Keratinocyte (primary cell): ENCODE data around the gene RIPK1. TPM values are rescaled to one million over a fixed set of nuclear protein-coding genes. Genes with fewer than 3 reads are reported as not detected.
"Not testable (repeated sequence)": the region's sequence is repeated elsewhere in the genome, so short reads cannot be mapped to it uniquely, and the experiment has no call there.

Source experiments
- DNase-seq: peaks from one replicate; pipeline ENCODE4 v3.0.0-alpha.2; 2011; ENCODE audit warnings: low read depth, missing footprints, low spot score
- FAIRE-seq: peaks from 2 replicates; lab custom pipeline; 2011; peaks lifted over from hg19 to GRCh38; lab: Jason Lieb, UNC
- H2AFZ ChIP-seq: 2 replicates; pipeline ENCODE4 v1.6.0; 2012; ENCODE audit warnings: low read length, control low read depth, inconsistent platforms; ENCODE audit not compliant: control insufficient read depth
- H3K27ac ChIP-seq: 2 replicates; pipeline ENCODE4 v1.5.1; 2011; ENCODE audit warnings: low read length; ENCODE audit not compliant: control insufficient read depth, insufficient read depth
- H3K27me3 ChIP-seq: 3 replicates; pipeline ENCODE4 v1.6.0; 2011; ENCODE audit warnings: low read length; ENCODE audit not compliant: control insufficient read depth, insufficient read depth; ENCODE audit errors: extremely low read depth
- H3K36me3 ChIP-seq, 2 experiments: 2 replicates in 1 of 2; 3 replicates in 1 of 2; pipeline ENCODE4 v1.5.1; 2011; ENCODE audit warnings: low read length in 2 of 2, mild to moderate bottlenecking in 1 of 2; ENCODE audit not compliant: control insufficient read depth in 2 of 2, insufficient read depth in 2 of 2; ENCODE audit errors: extremely low read depth in 1 of 2
- H3K4me1 ChIP-seq: 3 replicates; pipeline ENCODE4 v1.5.1; 2011; ENCODE audit warnings: low read length; ENCODE audit not compliant: control insufficient read depth, insufficient read depth; ENCODE audit errors: extremely low read depth
- H3K4me2 ChIP-seq: 3 replicates; pipeline ENCODE4 v1.6.0; 2011; ENCODE audit warnings: low read depth, low read length; ENCODE audit not compliant: control insufficient read depth, insufficient read depth; ENCODE audit errors: extremely low read depth
- H3K4me3 ChIP-seq, 3 experiments: fragments of 200-600 bp in 1 of 3; sonication (generic) in 1 of 3; 2 replicates in 2 of 3; 3 replicates in 1 of 3; pipeline ENCODE4 v1.5.1; 2011 to 2016; ENCODE audit warnings: low read length in 3 of 3, mild to moderate bottlenecking in 3 of 3, control low read depth in 2 of 3, inconsistent platforms in 1 of 3, low read depth in 1 of 3, mixed read lengths in 1 of 3, mixed run types in 1 of 3, moderate library complexity in 1 of 3; ENCODE audit not compliant: control insufficient read depth in 2 of 3, insufficient read depth in 2 of 3; ENCODE audit errors: extremely low read depth in 1 of 3
- H3K79me2 ChIP-seq: 2 replicates; pipeline ENCODE4 v1.6.0; 2012; ENCODE audit warnings: low read length; ENCODE audit not compliant: control insufficient read depth, insufficient read depth
- H3K9ac ChIP-seq: 3 replicates; pipeline ENCODE4 v1.6.0; 2011; ENCODE audit warnings: low read length; ENCODE audit not compliant: control insufficient read depth, insufficient read depth; ENCODE audit errors: extremely low read depth
- H3K9me1 ChIP-seq: 3 replicates; pipeline ENCODE4 v1.6.0; 2011; ENCODE audit warnings: low read length; ENCODE audit not compliant: control insufficient read depth, insufficient read depth; ENCODE audit errors: extremely low read depth
- H3K9me3 ChIP-seq: 2 replicates; pipeline ENCODE4 v1.5.1; 2012; ENCODE audit warnings: low read depth, low read length; ENCODE audit not compliant: control insufficient read depth
- H4K20me1 ChIP-seq: 3 replicates; pipeline ENCODE4 v1.6.0; 2011; ENCODE audit warnings: low read length; ENCODE audit not compliant: control insufficient read depth, insufficient read depth; ENCODE audit errors: extremely low read depth
- CTCF ChIP-seq, 3 experiments: IDR thresholded peaks in 1 of 3; conservative IDR thresholded peaks in 1 of 3; optimal IDR thresholded peaks in 1 of 3; 2 replicates in 2 of 3; 3 replicates in 1 of 3; pipeline versions ENCODE3 to v1.5.1; 2011; ENCODE audit warnings: low read length in 3 of 3, mild to moderate bottlenecking in 3 of 3, moderate library complexity in 2 of 3, control low read depth in 1 of 3, inconsistent platforms in 1 of 3; ENCODE audit not compliant: insufficient read depth in 2 of 3; ENCODE audit errors: extremely low read depth in 1 of 3
- EZH2 ChIP-seq: IDR thresholded peaks from one replicate; pipeline ENCODE4 v1.6.1; 2012; ENCODE audit warnings: inconsistent platforms, mild to moderate bottlenecking, low read length, moderate library complexity
- dilution Hi-C: fragments of 300-500 bp; cut with MboI; formaldehyde crosslinking; loops from one replicate; pipeline ENCODE4 v1.7.0; 2020; ENCODE audit warnings: low sequenced_read_pairs; ENCODE audit not compliant: extremely low pct_ligation_motif_present
- polyA plus RNA-seq, 5 experiments: library from polyadenylated mRNA; depleted of rRNA in 3 of 5; stranded (reverse) in 3 of 5; stranded (forward) in 1 of 5; unstranded in 1 of 5; fragments of >200 nt; gene quantifications; 1 replicate in 1 of 5; 2 replicates in 3 of 5; 3 replicates in 1 of 5; pipeline versions ENCODE4 v1.2.1 to v1.2.3, GENCODE V29; 2011 to 2012; ENCODE audit warnings: missing spikeins in 2 of 5, low read depth in 1 of 5, low replicate concordance in 1 of 5

The RIPK1 gene
- polyA plus RNA-seq, 1 donor (not counting 4 experiments of a cell fraction or from before 2014, with no cell fraction given), result 13.8 TPM

GRCh38 chr6:3137057-3137777 is 68.9 kb downstream of the RIPK1 start:
- Histone ChIP-seq H2AFZ (no peak overlapping the region), H3K9ac (no peak overlapping the region), H3K4me1 (peaks cover 14% of the 10 kb centered on the region), H3K79me2 (no peaks in the 10 kb centered on the region), H3K27ac (no peak overlapping the region), H3K9me3 (no peaks in the 10 kb centered on the region), H3K36me3 (peaks cover 10 to 19% of the 10 kb centered on the region in 2 experiments), H3K4me2 (no peak overlapping the region), H3K9me1 (no peaks in the 10 kb centered on the region), H3K27me3 (no peaks in the 10 kb centered on the region), H3K4me3 (no peak overlapping the region), H4K20me1 (no peaks in the 10 kb centered on the region)
- FAIRE-seq, result no peak
- dilution Hi-C loops, result no loop called here
- DNase-seq, result no peak
- TF ChIP-seq CTCF (optimal IDR thresholded peaks at IDR 0.05 in 1 of 3, IDR thresholded peaks at IDR 0.05 in 1 of 3, conservative IDR thresholded peaks at IDR 0.05 in 1 of 3; ENCODE audit: extremely low read depth in 1 of 3, insufficient read depth in 2 of 3, low read length in 3 of 3), result no peak
- TF ChIP-seq EZH2, result no peak

- DNase-seq, H4K20me1 ChIP-seq, H2AFZ ChIP-seq, dilution Hi-C loops, FAIRE-seq, H3K9ac ChIP-seq, H3K27me3 ChIP-seq, H3K9me1 ChIP-seq, H3K4me2 ChIP-seq, H3K4me3 ChIP-seq, H3K27ac ChIP-seq, H3K79me2 ChIP-seq, H3K9me3 ChIP-seq: not testable (repeated sequence)
- peaks cover 14% of the 10 kb centered on the region for H3K4me1 ChIP-seq
- peaks cover 10 to 18% of the 10 kb centered on the region in 2 experiments for H3K36me3 ChIP-seq
Measured at GRCh38 chr6:3137873-3138272, 69.6 kb downstream of the RIPK1 start.
